Activated T-cell treated with anti-CD3 and anti-CD28 coated beads for 1 hour (primary cell): ENCODE measurements around the gene CISD2.
"Not testable (repeated sequence)": the region's sequence is repeated elsewhere in the genome, so short reads cannot be mapped to it uniquely, and the experiment has no call there.

Experiments
- DNase-seq: peaks from one replicate; pipeline ENCODE4 v3.0.0-alpha.2; 2020; ENCODE audit warnings: low read depth

Gene CISD2

GRCh38 chr4:102935716-102936115 lies 66.9 kb downstream of the CISD2 start:
- DNase-seq, result no peak

DNA sequence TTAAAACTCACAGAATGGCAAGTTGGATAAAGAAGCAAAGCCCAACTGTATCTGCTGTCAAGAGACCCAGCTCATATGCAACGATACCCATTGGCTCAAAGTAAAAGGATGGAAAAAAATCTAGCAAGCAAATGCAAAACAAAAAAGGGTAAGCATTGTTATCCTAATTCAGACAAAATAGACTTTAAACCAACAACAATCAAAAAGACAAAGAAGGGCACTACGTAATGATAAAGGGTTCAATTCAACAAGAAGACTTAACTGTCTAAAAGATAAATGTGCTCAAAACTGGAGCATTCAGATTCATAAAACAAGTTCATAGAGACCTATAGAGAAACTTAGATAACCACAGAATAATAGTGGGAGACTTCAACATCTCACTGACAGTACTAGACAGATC lies 69.3 kb downstream of the CISD2 start:
- DNase-seq, result not testable (repeated sequence)
